HepG2 (cell line): ENCODE data around the gene CNTFR. TPM values are rescaled to one million over a fixed set of nuclear protein-coding genes. Genes with fewer than 3 reads are reported as not detected.

ENCODE experiments used
- ATAC-seq: fragments of 200-7000 bp; cut with Tn5 transposase; 3 replicates; pipeline ENCODE4 v1.9.1; 2020; ENCODE audit warnings: mild to moderate bottlenecking, moderate library complexity
- BruUV-seq: library from RNA; stranded (reverse); fragments of 400-500 nt; replicated peaks from 2 replicates; lab custom pipeline; 2021; lab: Mats Ljungman, UMichigan
- CTCF ChIA-PET: fragments of 300-600 bp; formaldehyde crosslinking; extraction: SDS; loops from one replicate; lab custom pipeline; 2021; ENCODE audit warnings: low total read pairs, inconsistent platforms, low intra/inter-chr PET ratio; lab: Yijun Ruan, JAX
- POLR2A ChIA-PET: fragments of 350-600 bp; sonication (Branson Sonifier 250); formaldehyde crosslinking; loops from one replicate; lab custom pipeline; 2020; ENCODE audit warnings: antibody characterized with exemption, inconsistent platforms; lab: Yijun Ruan, JAX
- DNase-seq: peaks from one replicate; pipeline ENCODE4 v3.0.0-alpha.2; 2015; ENCODE audit warnings: low spot score
- FAIRE-seq: peaks from 3 replicates; lab custom pipeline; 2011; peaks lifted over from hg19 to GRCh38; lab: Jason Lieb, UNC
- H2AFZ ChIP-seq: one replicate; pipeline ENCODE4 v1.6.1; 2011; ENCODE audit warnings: low read length, inconsistent platforms
- H3K27ac ChIP-seq: fragments of 300-600 bp; 3 replicates; pipeline ENCODE4 v1.8.0; 2011; ENCODE audit warnings: mixed run types, mild to moderate bottlenecking, mixed read lengths, low read length, inconsistent platforms; ENCODE audit not compliant: insufficient read depth; ENCODE audit errors: extremely low read length
- H3K27me3 ChIP-seq, 2 experiments: fragments of 200-600 bp in 1 of 2; 2 replicates in 1 of 2; 3 replicates in 1 of 2; pipeline versions ENCODE4 v1.6.0 to v1.8.0; 2011; ENCODE audit warnings: low read length in 2 of 2, mild to moderate bottlenecking in 2 of 2, moderate library complexity in 2 of 2, inconsistent platforms in 1 of 2; ENCODE audit not compliant: insufficient read depth in 2 of 2, control insufficient read depth in 1 of 2
- H3K36me3 ChIP-seq, 2 experiments: fragments of 200-600 bp in 1 of 2; replicated peaks in 1 of 2; 2 replicates in 1 of 2; 3 replicates in 1 of 2; pipeline versions ENCODE4 v1.5.1 to v1.8.0; 2011; ENCODE audit warnings: low read length in 2 of 2, inconsistent platforms in 1 of 2; ENCODE audit not compliant: insufficient read depth in 2 of 2, control insufficient read depth in 1 of 2
- H3K4me1 ChIP-seq: 2 replicates; pipeline ENCODE4 v1.5.1; 2012; ENCODE audit warnings: low read length, inconsistent platforms; ENCODE audit not compliant: insufficient read depth
- H3K4me2 ChIP-seq: 2 replicates; pipeline ENCODE4 v1.6.0; 2011; ENCODE audit warnings: low read depth, low read length, inconsistent platforms
- H3K4me3 ChIP-seq, 3 experiments: fragments of 200-600 bp in 1 of 3; sonication (generic), shearing (Covaris generic) in 1 of 3; replicated peaks in 1 of 3; 2 replicates each; pipeline ENCODE4 v1.5.1; 2011 to 2016; ENCODE audit warnings: low read length in 3 of 3, inconsistent platforms in 2 of 3, low read depth in 2 of 3, mild to moderate bottlenecking in 2 of 3, control low read depth in 1 of 3, mixed read lengths in 1 of 3; ENCODE audit not compliant: insufficient read depth in 1 of 3
- H3K79me2 ChIP-seq: one replicate; pipeline ENCODE4 v1.6.1; 2011; ENCODE audit warnings: low read length, inconsistent platforms; ENCODE audit not compliant: insufficient read depth
- H3K9ac ChIP-seq: 2 replicates; pipeline ENCODE4 v1.6.0; 2011; ENCODE audit warnings: mild to moderate bottlenecking, low read depth, low read length, inconsistent platforms; ENCODE audit not compliant: insufficient read depth
- H3K9me3 ChIP-seq: 2 replicates; pipeline ENCODE4 v1.5.1; 2012; ENCODE audit warnings: mild to moderate bottlenecking, low read length
- H4K20me1 ChIP-seq: 2 replicates; pipeline ENCODE4 v1.6.0; 2011; ENCODE audit warnings: inconsistent platforms, mild to moderate bottlenecking, low read length, moderate library complexity; ENCODE audit not compliant: insufficient read depth
- BHLHE40 ChIP-seq: IDR thresholded peaks from 2 replicates; pipeline ENCODE4 v1.6.1; 2011; ENCODE audit warnings: low read length, improper control_type of control experiment
- DNMT3B ChIP-seq: conservative IDR thresholded peaks from 2 replicates; pipeline ENCODE4 v1.6.1; 2016; ENCODE audit warnings: missing biosample characterization, control low read depth
- FOXJ3 ChIP-seq: sonication (generic); formaldehyde crosslinking; IDR thresholded peaks from 2 replicates; pipeline ENCODE4 v1.4.0; 2020; ENCODE audit warnings: missing genetic modification reagents, mild to moderate bottlenecking, borderline replicate concordance
- ISX ChIP-seq: sonication (generic); formaldehyde crosslinking; conservative IDR thresholded peaks from 2 replicates; pipeline ENCODE4 v1.5.0; 2020; ENCODE audit warnings: missing genetic modification reagents
- JUNB ChIP-seq: sonication (generic); formaldehyde crosslinking; IDR thresholded peaks from 2 replicates; pipeline ENCODE4 v1.8.0; 2022; ENCODE audit warnings: missing genetic modification reagents, mild to moderate bottlenecking, borderline replicate concordance
- POLR2AphosphoS2 ChIP-seq: IDR thresholded peaks from 2 replicates; pipeline ENCODE4 v1.6.1; 2011; ENCODE audit warnings: low read depth, low read length, improper control_type of control experiment
- RBM22 ChIP-seq: fragments of 200-400 bp; formaldehyde crosslinking; optimal IDR thresholded peaks from 2 replicates; pipeline ENCODE3; 2017; ENCODE audit warnings: mild to moderate bottlenecking, low read length, moderate library complexity
- SMAD9 ChIP-seq: sonication (generic); formaldehyde crosslinking; IDR thresholded peaks from 2 replicates; pipeline ENCODE4 v1.5.1; 2020; ENCODE audit warnings: mild to moderate bottlenecking, missing genetic modification reagents
- ZBTB21 ChIP-seq: sonication (generic); formaldehyde crosslinking; IDR thresholded peaks from 2 replicates; pipeline ENCODE4 v1.4.0; 2020; ENCODE audit warnings: missing genetic modification reagents
- ZBTB42 ChIP-seq: sonication (generic); formaldehyde crosslinking; IDR thresholded peaks from 2 replicates; pipeline ENCODE4 v1.5.0; 2020; ENCODE audit warnings: mild to moderate bottlenecking, missing genetic modification reagents
- ZMAT3 ChIP-seq: sonication (generic); formaldehyde crosslinking; conservative IDR thresholded peaks from 2 replicates; pipeline ENCODE4 v1.7.0; 2021; ENCODE audit warnings: missing genetic modification reagents
- ZNF34 ChIP-seq: sonication (generic); formaldehyde crosslinking; IDR thresholded peaks from 2 replicates; pipeline ENCODE4 v1.4.0; 2020; ENCODE audit warnings: mild to moderate bottlenecking, missing genetic modification reagents, borderline replicate concordance
- ZNF430 ChIP-seq: sonication (generic); formaldehyde crosslinking; IDR thresholded peaks from 2 replicates; pipeline ENCODE4 v1.9.0; 2021; ENCODE audit warnings: mild to moderate bottlenecking, missing genetic modification reagents
- ZSCAN9 ChIP-seq: IDR thresholded peaks from 2 replicates; pipeline ENCODE4 v1.6.1; 2016; ENCODE audit warnings: borderline replicate concordance
- WGBS: methylation state at CpG from one replicate; pipeline ENCODE4 v1.1.6; 2017; ENCODE audit warnings: low lambda C conversion rate; 5-methylcytosine and 5-hydroxymethylcytosine counted together
- in situ Hi-C: cut with HindIII; loops from 2 replicates; pipeline ENCODE4 v1.10.0; 2017; ENCODE audit warnings: low pct_unique_long_range_greater_than_20kb; ENCODE audit not compliant: extremely low pct_ligation_motif_present
- intact Hi-C: fragments of 100-400 bp; cut with micrococcal nuclease; formaldehyde crosslinking; loops from one replicate; pipeline ENCODE4 v1.10.0; 2022; ENCODE audit not compliant: unreplicated experiment
- polyA plus RNA-seq, 8 experiments: library from polyadenylated mRNA; depleted of rRNA in 3 of 8; stranded (reverse) in 7 of 8; unstranded in 1 of 8; fragments of >200 nt; fragmentation: Illumina TruSeq in 4 of 8; extraction: Trizol in 4 of 8; gene quantifications; 2 replicates each; pipeline versions ENCODE4 v1.2.1 to v1.2.3, GENCODE V29; 2011 to 2016; ENCODE audit warnings: low read depth in 4 of 8, missing spikeins in 1 of 8, mixed read lengths in 1 of 8; ENCODE audit not compliant: insufficient read depth in 1 of 8
- total RNA-seq, 5 experiments: library from RNA; depleted of rRNA; stranded (reverse); fragments of >200 nt; fragmentation: Illumina TruSeq; extraction: Trizol; gene quantifications; 2 replicates each; pipeline ENCODE4 v1.2.3, GENCODE V29; 2016; ENCODE audit warnings: low read depth in 1 of 5
- TF ChIP-seq, protein P1 (sequence below): IDR thresholded peaks from 2 replicates; pipeline ENCODE4 v1.6.1; 2016; ENCODE audit warnings: control low read depth
- TF ChIP-seq, protein P2 (sequence below): sonication (generic); formaldehyde crosslinking; IDR thresholded peaks from 2 replicates; pipeline ENCODE4 v1.8.1; 2023; ENCODE audit warnings: mild to moderate bottlenecking, moderate library complexity, missing genetic modification reagents
- TF ChIP-seq, protein P3 (sequence below): sonication (generic); formaldehyde crosslinking; IDR thresholded peaks from 2 replicates; pipeline ENCODE4 v1.4.0; 2020; ENCODE audit warnings: missing genetic modification reagents
- TF ChIP-seq, protein P4 (sequence below): sonication (generic); formaldehyde crosslinking; IDR thresholded peaks from 2 replicates; pipeline ENCODE4 v1.5.1; 2020; ENCODE audit warnings: mild to moderate bottlenecking, missing genetic modification reagents, borderline replicate concordance

The CNTFR gene
- total and polyA plus RNA-seq, 2 of the 13 experiments (the other 11 are each of a cell fraction or from before 2014, with no cell fraction given) = not detected

DNA sequence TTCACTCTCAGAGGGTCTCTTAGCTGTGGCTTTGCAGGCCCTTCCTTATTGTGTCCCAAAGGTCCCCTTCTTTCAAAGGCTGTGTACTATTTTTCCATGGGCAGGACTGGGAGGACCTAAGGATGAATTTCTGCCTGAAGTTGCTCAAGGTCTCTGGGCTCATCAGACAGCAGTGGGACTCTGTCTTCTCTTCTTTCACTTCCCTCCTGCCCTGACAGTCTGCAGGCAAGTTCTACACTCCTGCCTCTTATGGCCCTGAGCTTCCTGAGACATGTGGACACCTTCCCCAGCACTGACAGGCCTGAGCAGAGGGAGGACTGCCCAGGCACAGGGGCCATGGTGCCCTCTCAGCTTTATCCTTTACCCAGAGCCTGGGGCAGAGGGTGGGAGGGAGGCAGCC is 81.6 kb downstream of the CNTFR start (continued):
- TF ChIP-seq, protein P1, sequence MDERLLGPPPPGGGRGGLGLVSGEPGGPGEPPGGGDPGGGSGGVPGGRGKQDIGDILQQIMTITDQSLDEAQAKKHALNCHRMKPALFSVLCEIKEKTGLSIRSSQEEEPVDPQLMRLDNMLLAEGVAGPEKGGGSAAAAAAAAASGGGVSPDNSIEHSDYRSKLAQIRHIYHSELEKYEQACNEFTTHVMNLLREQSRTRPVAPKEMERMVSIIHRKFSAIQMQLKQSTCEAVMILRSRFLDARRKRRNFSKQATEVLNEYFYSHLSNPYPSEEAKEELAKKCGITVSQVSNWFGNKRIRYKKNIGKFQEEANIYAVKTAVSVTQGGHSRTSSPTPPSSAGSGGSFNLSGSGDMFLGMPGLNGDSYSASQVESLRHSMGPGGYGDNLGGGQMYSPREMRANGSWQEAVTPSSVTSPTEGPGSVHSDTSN (CRISPR knock-in tag) = no peak
- no peak for TF ChIP-seq ZNF34 (CRISPR knock-in tag)

DNA sequence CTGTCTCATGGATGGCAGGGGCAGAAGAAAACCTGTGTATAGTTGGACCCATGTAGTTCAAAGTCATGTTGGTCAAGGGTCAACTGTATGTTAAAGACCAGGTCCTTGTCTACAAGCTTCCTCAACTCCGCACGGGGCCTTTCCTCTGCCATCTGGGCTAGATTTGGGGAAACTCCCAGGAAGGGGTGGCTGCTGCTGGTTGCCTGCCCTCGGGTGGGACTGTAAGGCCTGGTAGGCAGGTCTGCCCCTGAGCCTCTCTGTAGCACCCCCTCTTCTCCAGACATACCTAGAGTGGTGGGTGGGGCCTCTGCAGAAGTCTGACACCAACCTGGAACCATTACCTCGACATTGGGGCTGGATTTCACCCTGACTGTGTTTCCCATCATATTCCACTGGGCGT is 82.0 kb downstream of the CNTFR start:
- Histone ChIP-seq H3K27me3 (peaks cover 4 to 46% of the 10 kb centered on the region in 2 experiments; a peak in 2 of 5 replicates), H3K9ac (no peak overlapping the region), H2AFZ (no peak overlapping the region), H3K4me2 (no peak overlapping the region), H3K9me3 (no peaks in the 10 kb centered on the region), H3K36me3 (no peaks in the 10 kb centered on the region), H3K4me1 (peaks cover 11% of the 10 kb centered on the region), H3K27ac (no peak overlapping the region), H3K4me3 (no peak overlapping the region), H4K20me1 (no peaks in the 10 kb centered on the region), H3K79me2 (no peaks in the 10 kb centered on the region)
- POLR2A ChIA-PET = no interaction called here
- no TSS peak for BruUV-seq
- WGBS = 30% methylated on average over 3 of the region's 5 CpGs
- FAIRE-seq (no peak), DNase-seq (no peak), ATAC-seq (no peak)
- CTCF ChIA-PET = no interaction called here
- intact Hi-C loops (loop anchor here (10.0 kb wide), 1 partner anchor 173 kb away; no protein-coding TSS in a partner anchor), in situ Hi-C loops (no loop called here)
- TF ChIP-seq, protein P2, sequence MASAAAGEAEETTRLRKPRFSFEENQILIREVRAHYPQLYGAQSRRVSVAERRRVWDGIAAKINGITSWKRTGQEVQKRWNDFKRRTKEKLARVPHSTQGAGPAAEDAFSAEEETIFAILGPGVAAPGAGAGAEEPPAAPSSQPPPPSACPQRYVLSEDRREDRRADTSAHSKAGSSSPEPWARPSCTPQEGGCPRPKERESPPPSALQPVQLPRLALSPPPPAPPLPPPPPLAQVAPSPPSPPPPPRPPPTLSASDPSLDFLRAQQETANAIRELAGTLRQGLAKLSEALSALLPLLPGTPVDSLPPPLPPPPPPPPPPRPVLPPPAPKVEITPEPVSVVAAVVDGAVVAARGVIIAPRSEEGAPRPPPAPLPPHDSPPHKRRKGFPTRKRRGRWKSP = no peak
- TF ChIP-seq, protein P3, sequence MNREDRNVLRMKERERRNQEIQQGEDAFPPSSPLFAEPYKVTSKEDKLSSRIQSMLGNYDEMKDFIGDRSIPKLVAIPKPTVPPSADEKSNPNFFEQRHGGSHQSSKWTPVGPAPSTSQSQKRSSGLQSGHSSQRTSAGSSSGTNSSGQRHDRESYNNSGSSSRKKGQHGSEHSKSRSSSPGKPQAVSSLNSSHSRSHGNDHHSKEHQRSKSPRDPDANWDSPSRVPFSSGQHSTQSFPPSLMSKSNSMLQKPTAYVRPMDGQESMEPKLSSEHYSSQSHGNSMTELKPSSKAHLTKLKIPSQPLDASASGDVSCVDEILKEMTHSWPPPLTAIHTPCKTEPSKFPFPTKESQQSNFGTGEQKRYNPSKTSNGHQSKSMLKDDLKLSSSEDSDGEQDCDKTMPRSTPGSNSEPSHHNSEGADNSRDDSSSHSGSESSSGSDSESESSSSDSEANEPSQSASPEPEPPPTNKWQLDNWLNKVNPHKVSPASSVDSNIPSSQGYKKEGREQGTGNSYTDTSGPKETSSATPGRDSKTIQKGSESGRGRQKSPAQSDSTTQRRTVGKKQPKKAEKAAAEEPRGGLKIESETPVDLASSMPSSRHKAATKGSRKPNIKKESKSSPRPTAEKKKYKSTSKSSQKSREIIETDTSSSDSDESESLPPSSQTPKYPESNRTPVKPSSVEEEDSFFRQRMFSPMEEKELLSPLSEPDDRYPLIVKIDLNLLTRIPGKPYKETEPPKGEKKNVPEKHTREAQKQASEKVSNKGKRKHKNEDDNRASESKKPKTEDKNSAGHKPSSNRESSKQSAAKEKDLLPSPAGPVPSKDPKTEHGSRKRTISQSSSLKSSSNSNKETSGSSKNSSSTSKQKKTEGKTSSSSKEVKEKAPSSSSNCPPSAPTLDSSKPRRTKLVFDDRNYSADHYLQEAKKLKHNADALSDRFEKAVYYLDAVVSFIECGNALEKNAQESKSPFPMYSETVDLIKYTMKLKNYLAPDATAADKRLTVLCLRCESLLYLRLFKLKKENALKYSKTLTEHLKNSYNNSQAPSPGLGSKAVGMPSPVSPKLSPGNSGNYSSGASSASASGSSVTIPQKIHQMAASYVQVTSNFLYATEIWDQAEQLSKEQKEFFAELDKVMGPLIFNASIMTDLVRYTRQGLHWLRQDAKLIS (CRISPR knock-in tag) = no peak
- TF ChIP-seq, protein P4, sequence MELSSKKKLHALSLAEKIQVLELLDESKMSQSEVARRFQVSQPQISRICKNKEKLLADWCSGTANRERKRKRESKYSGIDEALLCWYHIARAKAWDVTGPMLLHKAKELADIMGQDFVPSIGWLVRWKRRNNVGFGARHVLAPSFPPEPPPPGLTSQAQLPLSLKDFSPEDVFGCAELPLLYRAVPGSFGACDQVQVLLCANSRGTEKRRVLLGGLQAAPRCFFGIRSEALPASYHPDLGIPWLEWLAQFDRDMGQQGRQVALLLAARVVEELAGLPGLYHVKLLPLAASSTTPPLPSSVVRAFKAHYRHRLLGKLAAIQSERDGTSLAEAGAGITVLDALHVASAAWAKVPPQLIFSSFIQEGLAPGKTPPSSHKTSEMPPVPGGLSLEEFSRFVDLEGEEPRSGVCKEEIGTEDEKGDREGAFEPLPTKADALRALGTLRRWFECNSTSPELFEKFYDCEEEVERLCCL (CRISPR knock-in tag) = no peak
- no peak for TF ChIP-seq ZBTB42 (CRISPR knock-in tag)
- no peak for TF ChIP-seq ZNF430
- no peak for TF ChIP-seq POLR2AphosphoS2
- no peak for TF ChIP-seq SMAD9 (CRISPR knock-in tag)
- TF ChIP-seq JUNB (CRISPR knock-in tag) = no peak
- no peak for TF ChIP-seq ISX
- no peak for TF ChIP-seq ZBTB21
- no peak for TF ChIP-seq BHLHE40
- TF ChIP-seq FOXJ3 (CRISPR knock-in tag) = no peak
- no peak for TF ChIP-seq ZSCAN9 (CRISPR knock-in tag)
- no peak for TF ChIP-seq RBM22
- no peak for TF ChIP-seq ZMAT3 (CRISPR knock-in tag)
- TF ChIP-seq DNMT3B (CRISPR knock-in tag) = no peak
